GM18499 (cell line): ENCODE data around the gene KHDRBS2.

Experiments used
- ATAC-seq: cut with Tn5 transposase; IDR thresholded peaks from one replicate; pipeline ENCODE4 v1.9.1; 2021; ENCODE audit warnings: moderate number of reproducible peaks; ENCODE audit not compliant: insufficient read depth, unreplicated experiment

Gene KHDRBS2

GRCh38 chr6:62043084-62043483 is 242.9 kb downstream of the KHDRBS2 start:
- ATAC-seq = no peak

- ATAC-seq = no peak
Measured at GRCh38 chr6:62042429-62042828, 243.6 kb downstream of the KHDRBS2 start.

- ATAC-seq = no peak
Measured at GRCh38 chr6:62039605-62040004, 246.4 kb downstream of the KHDRBS2 start.

- no peak for ATAC-seq
Measured at GRCh38 chr6:62037445-62037844, 248.6 kb downstream of the KHDRBS2 start.

- ATAC-seq = no peak
Measured at GRCh38 chr6:62035952-62036351, 250.1 kb downstream of the KHDRBS2 start.

- ATAC-seq = no peak
Measured at GRCh38 chr6:62013719-62014118, 272.3 kb downstream of the KHDRBS2 start.

- no peak for ATAC-seq
Measured at GRCh38 chr6:62009445-62009844, 276.6 kb downstream of the KHDRBS2 start.

GRCh38 chr6:61989616-61990015 is 296.4 kb downstream of the KHDRBS2 start:
- no peak for ATAC-seq

GRCh38 chr6:61980622-61981021 is 305.4 kb downstream of the KHDRBS2 start:
- no peak for ATAC-seq

- ATAC-seq = no peak
Measured at GRCh38 chr6:61977947-61978346, 308.1 kb downstream of the KHDRBS2 start.

GRCh38 chr6:61977099-61977498 is 308.9 kb downstream of the KHDRBS2 start:
- ATAC-seq = no peak

- no peak for ATAC-seq
Measured at GRCh38 chr6:61959196-61959595, 326.8 kb downstream of the KHDRBS2 start.

GRCh38 chr6:61953851-61954250 is 332.2 kb downstream of the KHDRBS2 start:
- no peak for ATAC-seq

GRCh38 chr6:61951586-61951985 is 334.4 kb downstream of the KHDRBS2 start:
- ATAC-seq = no peak

GRCh38 chr6:61950811-61951210 is 335.2 kb downstream of the KHDRBS2 start:
- no peak for ATAC-seq

GRCh38 chr6:61949971-61950370 is 336.1 kb downstream of the KHDRBS2 start:
- ATAC-seq = no peak

GRCh38 chr6:61949161-61949560 is 336.9 kb downstream of the KHDRBS2 start:
- ATAC-seq = no peak

GRCh38 chr6:61947311-61947947 is 338.6 kb downstream of the KHDRBS2 start:
- no peak for ATAC-seq

GRCh38 chr6:61940919-61941318 is 345.1 kb downstream of the KHDRBS2 start:
- ATAC-seq = no peak

- ATAC-seq = no peak
Measured at GRCh38 chr6:61935242-61935846, 350.7 kb downstream of the KHDRBS2 start.

GRCh38 chr6:61909486-61909885 is 376.5 kb downstream of the KHDRBS2 start:
- ATAC-seq = no peak

GRCh38 chr6:61901748-61902147 is 384.3 kb downstream of the KHDRBS2 start:
- no peak for ATAC-seq
